GM12878 (cell line): Measurements from ENCODE around the gene CTIF. TPM values are rescaled to one million over a fixed set of nuclear protein-coding genes. Genes with fewer than 3 reads are reported as not detected.

ENCODE experiments used
- ATF3 ChIP-seq: IDR thresholded peaks from 2 replicates; pipeline ENCODE4 v1.6.1; 2011; ENCODE audit warnings: low read depth, mild to moderate bottlenecking, low read length, moderate library complexity, borderline replicate concordance; ENCODE audit errors: extremely low read depth
- BMI1 ChIP-seq: fragments of 450-650 bp; IDR thresholded peaks from 2 replicates; pipeline ENCODE4 v1.6.1; 2016; ENCODE audit warnings: mild to moderate bottlenecking, moderate library complexity, borderline replicate concordance
- NFXL1 ChIP-seq: fragments of 450-650 bp; IDR thresholded peaks from 2 replicates; pipeline ENCODE4 v1.6.1; 2017; ENCODE audit warnings: antibody characterized with exemption, mild to moderate bottlenecking, borderline replicate concordance
- POLR2AphosphoS2 ChIP-seq: IDR thresholded peaks from 2 replicates; pipeline ENCODE4 v1.6.1; 2011; ENCODE audit warnings: low read depth, mild to moderate bottlenecking, low read length, improper control_type of control experiment, moderate library complexity
- RFX5 ChIP-seq: IDR thresholded peaks from 2 replicates; pipeline ENCODE4 v1.6.1; 2011; ENCODE audit warnings: low read depth, low read length, improper control_type of control experiment
- TARDBP ChIP-seq: IDR thresholded peaks from 2 replicates; pipeline ENCODE4 v1.6.1; 2016; ENCODE audit warnings: borderline replicate concordance
- USF1 ChIP-seq: IDR thresholded peaks from 2 replicates; pipeline ENCODE4 v1.6.1; 2011; ENCODE audit warnings: borderline replicate concordance, low read depth, mild to moderate bottlenecking, moderate library complexity, mixed read lengths, low read length; ENCODE audit not compliant: insufficient read depth; ENCODE audit errors: extremely low read length
- YY1 ChIP-seq: IDR thresholded peaks from 2 replicates; pipeline ENCODE4 v1.6.1; 2011; ENCODE audit warnings: low read depth, mild to moderate bottlenecking, low read length
- ZBTB11 ChIP-seq: fragments of 450-650 bp; formaldehyde crosslinking; IDR thresholded peaks from 2 replicates; pipeline ENCODE4 v1.5.0; 2022; ENCODE audit warnings: mild to moderate bottlenecking, missing genetic modification characterization
- ZBTB4 ChIP-seq: fragments of 450-650 bp; formaldehyde crosslinking; IDR thresholded peaks from 2 replicates; pipeline ENCODE4 v1.4.0; 2022; ENCODE audit warnings: mild to moderate bottlenecking, moderate library complexity
- ZZZ3 ChIP-seq: IDR thresholded peaks from 2 replicates; pipeline ENCODE4 v1.6.1; 2011; ENCODE audit warnings: low read depth; ENCODE audit not compliant: control insufficient read depth, insufficient read length
- polyA plus RNA-seq, 11 experiments: library from polyadenylated mRNA; depleted of rRNA in 4 of 11; unstranded in 6 of 11; stranded (reverse) in 5 of 11; fragments of >200 nt; fragmentation: Nextera tagmentation in 4 of 11; fragmentation: Illumina TruSeq in 1 of 11; extraction: Ambion mirVana in 4 of 11; extraction: Trizol in 1 of 11; gene quantifications; 1 replicate in 1 of 11; 2 replicates in 10 of 11; pipeline versions ENCODE4 v1.2.1 to v1.2.3, GENCODE V29; 2011 to 2016; ENCODE audit warnings: inconsistent platforms in 2 of 11, missing spikeins in 2 of 11, low read depth in 1 of 11
- total RNA-seq, 4 experiments: library from RNA; depleted of rRNA in 3 of 4; stranded (reverse); fragments of >200 nt in 3 of 4; fragmentation: Illumina TruSeq in 1 of 4; extraction: Trizol in 1 of 4; gene quantifications; 2 replicates each; pipeline versions ENCODE4 v1.2.1 to v1.2.3, GENCODE V29; 2013 to 2021
- TF ChIP-seq, protein P1 (sequence below): IDR thresholded peaks from 2 replicates; pipeline ENCODE4 v1.6.1; 2012; ENCODE audit warnings: improper control_type of control experiment, low read depth, low read length; ENCODE audit not compliant: insufficient replicate concordance

CTIF gene
- total and polyA plus RNA-seq, 10 of the 15 experiments (the other 5 are each of a cell fraction or from before 2014, with no cell fraction given): 0.06 to 11.6 (median 2.5) TPM

- no peak for TF ChIP-seq ZBTB4 (CRISPR knock-in tag)
- no peak for TF ChIP-seq ZZZ3
- TF ChIP-seq, protein P1, sequence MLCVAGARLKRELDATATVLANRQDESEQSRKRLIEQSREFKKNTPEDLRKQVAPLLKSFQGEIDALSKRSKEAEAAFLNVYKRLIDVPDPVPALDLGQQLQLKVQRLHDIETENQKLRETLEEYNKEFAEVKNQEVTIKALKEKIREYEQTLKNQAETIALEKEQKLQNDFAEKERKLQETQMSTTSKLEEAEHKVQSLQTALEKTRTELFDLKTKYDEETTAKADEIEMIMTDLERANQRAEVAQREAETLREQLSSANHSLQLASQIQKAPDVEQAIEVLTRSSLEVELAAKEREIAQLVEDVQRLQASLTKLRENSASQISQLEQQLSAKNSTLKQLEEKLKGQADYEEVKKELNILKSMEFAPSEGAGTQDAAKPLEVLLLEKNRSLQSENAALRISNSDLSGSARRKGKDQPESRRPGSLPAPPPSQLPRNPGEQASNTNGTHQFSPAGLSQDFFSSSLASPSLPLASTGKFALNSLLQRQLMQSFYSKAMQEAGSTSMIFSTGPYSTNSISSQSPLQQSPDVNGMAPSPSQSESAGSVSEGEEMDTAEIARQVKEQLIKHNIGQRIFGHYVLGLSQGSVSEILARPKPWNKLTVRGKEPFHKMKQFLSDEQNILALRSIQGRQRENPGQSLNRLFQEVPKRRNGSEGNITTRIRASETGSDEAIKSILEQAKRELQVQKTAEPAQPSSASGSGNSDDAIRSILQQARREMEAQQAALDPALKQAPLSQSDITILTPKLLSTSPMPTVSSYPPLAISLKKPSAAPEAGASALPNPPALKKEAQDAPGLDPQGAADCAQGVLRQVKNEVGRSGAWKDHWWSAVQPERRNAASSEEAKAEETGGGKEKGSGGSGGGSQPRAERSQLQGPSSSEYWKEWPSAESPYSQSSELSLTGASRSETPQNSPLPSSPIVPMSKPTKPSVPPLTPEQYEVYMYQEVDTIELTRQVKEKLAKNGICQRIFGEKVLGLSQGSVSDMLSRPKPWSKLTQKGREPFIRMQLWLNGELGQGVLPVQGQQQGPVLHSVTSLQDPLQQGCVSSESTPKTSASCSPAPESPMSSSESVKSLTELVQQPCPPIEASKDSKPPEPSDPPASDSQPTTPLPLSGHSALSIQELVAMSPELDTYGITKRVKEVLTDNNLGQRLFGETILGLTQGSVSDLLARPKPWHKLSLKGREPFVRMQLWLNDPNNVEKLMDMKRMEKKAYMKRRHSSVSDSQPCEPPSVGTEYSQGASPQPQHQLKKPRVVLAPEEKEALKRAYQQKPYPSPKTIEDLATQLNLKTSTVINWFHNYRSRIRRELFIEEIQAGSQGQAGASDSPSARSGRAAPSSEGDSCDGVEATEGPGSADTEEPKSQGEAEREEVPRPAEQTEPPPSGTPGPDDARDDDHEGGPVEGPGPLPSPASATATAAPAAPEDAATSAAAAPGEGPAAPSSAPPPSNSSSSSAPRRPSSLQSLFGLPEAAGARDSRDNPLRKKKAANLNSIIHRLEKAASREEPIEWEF: peak; percentile 80
- no peak for TF ChIP-seq NFXL1
- TF ChIP-seq ZBTB11 (CRISPR knock-in tag): no peak
- no peak for TF ChIP-seq ATF3
- no peak for TF ChIP-seq POLR2AphosphoS2
- no peak for TF ChIP-seq RFX5
- 0 out of 2 replicates have a peak, but pooled peaks have one; percentile 9 for TF ChIP-seq YY1
- peak; percentile 42; the same call in 1 of the 2 replicates for TF ChIP-seq BMI1
- TF ChIP-seq USF1: no peak
- no peak for TF ChIP-seq TARDBP
Measured at GRCh38 chr18:48820483-48821250, 281.8 kb downstream of the CTIF start (continued).
